ENCODE data around the gene LYPD6B. TPM values are rescaled to one million over a fixed set of nuclear protein-coding genes. Genes with fewer than 3 reads are reported as not detected.

Gene LYPD6B
- total and polyA plus RNA-seq, 2 experiments from 2014 or later = 1.7 to 3.6 TPM

DNA sequence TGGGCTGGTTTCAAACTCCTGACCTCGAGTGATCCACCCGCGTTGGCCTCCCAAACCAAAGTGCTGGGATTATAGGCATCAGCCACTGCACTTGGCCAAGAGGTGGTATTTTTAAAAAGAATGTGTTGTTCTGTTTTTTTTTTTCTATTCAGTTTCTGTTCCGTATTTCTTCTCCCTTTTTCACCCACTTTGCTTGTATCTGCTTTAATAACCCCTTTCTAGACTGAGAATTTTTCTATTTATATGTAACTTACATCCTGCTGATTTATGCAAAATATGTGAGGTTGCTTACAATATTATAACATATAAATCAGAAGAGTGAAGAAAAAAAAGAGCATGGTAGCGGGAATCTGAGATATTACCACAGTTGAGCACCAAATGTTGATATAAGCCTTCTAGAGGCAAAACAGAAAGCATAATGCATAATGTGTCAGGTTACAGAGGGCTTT, 17.2 kb upstream of the LYPD6B start (continued):
- TF ChIP-seq, protein P1, sequence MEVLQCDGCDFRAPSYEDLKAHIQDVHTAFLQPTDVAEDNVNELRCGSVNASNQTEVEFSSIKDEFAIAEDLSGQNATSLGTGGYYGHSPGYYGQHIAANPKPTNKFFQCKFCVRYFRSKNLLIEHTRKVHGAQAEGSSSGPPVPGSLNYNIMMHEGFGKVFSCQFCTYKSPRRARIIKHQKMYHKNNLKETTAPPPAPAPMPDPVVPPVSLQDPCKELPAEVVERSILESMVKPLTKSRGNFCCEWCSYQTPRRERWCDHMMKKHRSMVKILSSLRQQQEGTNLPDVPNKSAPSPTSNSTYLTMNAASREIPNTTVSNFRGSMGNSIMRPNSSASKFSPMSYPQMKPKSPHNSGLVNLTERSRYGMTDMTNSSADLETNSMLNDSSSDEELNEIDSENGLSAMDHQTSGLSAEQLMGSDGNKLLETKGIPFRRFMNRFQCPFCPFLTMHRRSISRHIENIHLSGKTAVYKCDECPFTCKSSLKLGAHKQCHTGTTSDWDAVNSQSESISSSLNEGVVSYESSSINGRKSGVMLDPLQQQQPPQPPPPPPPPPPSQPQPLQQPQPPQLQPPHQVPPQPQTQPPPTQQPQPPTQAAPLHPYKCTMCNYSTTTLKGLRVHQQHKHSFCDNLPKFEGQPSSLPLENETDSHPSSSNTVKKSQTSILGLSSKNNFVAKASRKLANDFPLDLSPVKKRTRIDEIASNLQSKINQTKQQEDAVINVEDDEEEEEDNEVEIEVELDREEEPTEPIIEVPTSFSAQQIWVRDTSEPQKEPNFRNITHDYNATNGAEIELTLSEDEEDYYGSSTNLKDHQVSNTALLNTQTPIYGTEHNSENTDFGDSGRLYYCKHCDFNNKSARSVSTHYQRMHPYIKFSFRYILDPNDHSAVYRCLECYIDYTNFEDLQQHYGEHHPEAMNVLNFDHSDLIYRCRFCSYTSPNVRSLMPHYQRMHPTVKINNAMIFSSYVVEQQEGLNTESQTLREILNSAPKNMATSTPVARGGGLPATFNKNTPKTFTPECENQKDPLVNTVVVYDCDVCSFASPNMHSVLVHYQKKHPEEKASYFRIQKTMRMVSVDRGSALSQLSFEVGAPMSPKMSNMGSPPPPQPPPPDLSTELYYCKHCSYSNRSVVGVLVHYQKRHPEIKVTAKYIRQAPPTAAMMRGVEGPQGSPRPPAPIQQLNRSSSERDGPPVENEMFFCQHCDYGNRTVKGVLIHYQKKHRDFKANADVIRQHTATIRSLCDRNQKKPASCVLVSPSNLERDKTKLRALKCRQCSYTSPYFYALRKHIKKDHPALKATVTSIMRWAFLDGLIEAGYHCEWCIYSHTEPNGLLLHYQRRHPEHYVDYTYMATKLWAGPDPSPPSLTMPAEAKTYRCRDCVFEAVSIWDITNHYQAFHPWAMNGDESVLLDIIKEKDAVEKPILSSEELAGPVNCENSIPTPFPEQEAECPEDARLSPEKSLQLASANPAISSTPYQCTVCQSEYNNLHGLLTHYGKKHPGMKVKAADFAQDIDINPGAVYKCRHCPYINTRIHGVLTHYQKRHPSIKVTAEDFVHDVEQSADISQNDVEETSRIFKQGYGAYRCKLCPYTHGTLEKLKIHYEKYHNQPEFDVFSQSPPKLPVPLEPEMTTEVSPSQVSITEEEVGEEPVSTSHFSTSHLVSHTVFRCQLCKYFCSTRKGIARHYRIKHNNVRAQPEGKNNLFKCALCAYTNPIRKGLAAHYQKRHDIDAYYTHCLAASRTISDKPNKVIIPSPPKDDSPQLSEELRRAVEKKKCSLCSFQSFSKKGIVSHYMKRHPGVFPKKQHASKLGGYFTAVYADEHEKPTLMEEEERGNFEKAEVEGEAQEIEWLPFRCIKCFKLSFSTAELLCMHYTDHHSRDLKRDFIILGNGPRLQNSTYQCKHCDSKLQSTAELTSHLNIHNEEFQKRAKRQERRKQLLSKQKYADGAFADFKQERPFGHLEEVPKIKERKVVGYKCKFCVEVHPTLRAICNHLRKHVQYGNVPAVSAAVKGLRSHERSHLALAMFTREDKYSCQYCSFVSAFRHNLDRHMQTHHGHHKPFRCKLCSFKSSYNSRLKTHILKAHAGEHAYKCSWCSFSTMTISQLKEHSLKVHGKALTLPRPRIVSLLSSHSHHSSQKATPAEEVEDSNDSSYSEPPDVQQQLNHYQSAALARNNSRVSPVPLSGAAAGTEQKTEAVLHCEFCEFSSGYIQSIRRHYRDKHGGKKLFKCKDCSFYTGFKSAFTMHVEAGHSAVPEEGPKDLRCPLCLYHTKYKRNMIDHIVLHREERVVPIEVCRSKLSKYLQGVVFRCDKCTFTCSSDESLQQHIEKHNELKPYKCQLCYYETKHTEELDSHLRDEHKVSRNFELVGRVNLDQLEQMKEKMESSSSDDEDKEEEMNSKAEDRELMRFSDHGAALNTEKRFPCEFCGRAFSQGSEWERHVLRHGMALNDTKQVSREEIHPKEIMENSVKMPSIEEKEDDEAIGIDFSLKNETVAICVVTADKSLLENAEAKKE (CRISPR knock-in tag; IDR thresholded peaks at IDR 0.05) = no peak

DNA sequence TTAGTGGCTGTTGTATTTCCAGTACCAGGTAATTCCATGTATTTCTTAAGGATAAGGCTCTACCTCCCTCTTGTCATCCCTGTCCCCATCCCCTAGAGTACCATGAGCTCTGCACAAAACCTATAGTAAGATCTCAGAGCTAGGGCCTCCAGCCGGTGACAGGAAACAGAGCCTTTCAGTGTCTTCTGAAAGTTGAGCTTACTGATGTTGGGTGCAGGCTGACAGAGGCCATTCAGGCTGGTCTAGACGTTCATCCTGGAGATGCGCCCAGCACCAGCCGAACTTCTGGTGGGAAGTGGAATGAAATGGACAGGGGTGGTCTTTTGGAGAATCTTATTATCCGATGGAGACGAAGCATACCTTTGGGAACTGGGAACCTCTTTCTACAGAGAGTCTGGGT, 16.7 kb upstream of the LYPD6B start:
- no peaks in the 10 kb centered on the region for H3K36me3 ChIP-seq (ENCODE audit: insufficient read depth)
- H2AFZ ChIP-seq = no peak overlapping the region
- H3K79me2 ChIP-seq (replicated peaks; ENCODE audit: insufficient read depth) = no peaks in the 10 kb centered on the region
- DNase-seq (ENCODE audit: low spot score) (no peak), ATAC-seq (no peak)
- Mint-ChIP-seq H3K9me3 (no peaks in the 10 kb centered on the region), H3K4me3 (no peak overlapping the region), H3K27me3 (ENCODE audit: insufficient read depth, low read depth, poor library complexity) (peaks cover 7% of the 10 kb centered on the region), H3K4me1 (peaks cover 9% of the 10 kb centered on the region), H3K27ac (no peak overlapping the region), H3K36me3 (ENCODE audit: low read depth) (peaks cover under 1% of the 10 kb centered on the region; the same call in 1 of the 3 replicates)
- TF ChIP-seq EZH2 (IDR thresholded peaks at IDR 0.05; ENCODE audit: low read depth, unreplicated experiment) (no peak), ZNF114 (CRISPR knock-in tag; IDR thresholded peaks at IDR 0.05) (no peak), POLR2AphosphoS5 (IDR thresholded peaks at IDR 0.05; ENCODE audit: low read depth) (no peak), CREB1 (CRISPR knock-in tag; IDR thresholded peaks at IDR 0.05; ENCODE audit: low read depth) (no peak), ZNF331 (CRISPR knock-in tag; IDR thresholded peaks at IDR 0.05; ENCODE audit: low read depth) (no peak)
- H3K4me1 ChIP-seq (ENCODE audit: insufficient read depth) = peaks cover 3% of the 10 kb centered on the region
- H3K27me3 ChIP-seq (ENCODE audit: insufficient read depth) = no peaks in the 10 kb centered on the region
- no peak overlapping the region for H3K27ac ChIP-seq (ENCODE audit: low read depth)
- no peaks in the 10 kb centered on the region for H4K20me1 ChIP-seq (replicated peaks; ENCODE audit: insufficient read depth)
- H3F3A ChIP-seq (replicated peaks; ENCODE audit: low read depth) = no peaks in the 10 kb centered on the region
- H3K4me2 ChIP-seq = no peak overlapping the region
- no peak overlapping the region for H3K4me3 ChIP-seq
- no peaks in the 10 kb centered on the region for H3K9me2 ChIP-seq (ENCODE audit: insufficient read depth)
